ENCODE results near the gene SLC25A30.
A peak's percentile ranks its signal among the peaks of the same experiment; 100 is the strongest.

The SLC25A30 gene

GRCh38 chr13:45398877-45399276 lies 19.3 kb downstream of the SLC25A30 start:
- Histone ChIP-seq H3K9me2 (replicated peaks; ENCODE audit: insufficient read depth, low read length) (no peaks in the 10 kb centered on the region), H3K9me3 (ENCODE audit: insufficient read depth, low read length) (no peaks in the 10 kb centered on the region), H3K9ac (ENCODE audit: low read length) (no peak overlapping the region), H3K4me2 (ENCODE audit: low read depth, low read length, poor library complexity, severe bottlenecking) (no peak overlapping the region), H3K79me2 (ENCODE audit: insufficient read depth, low read length) (no peaks in the 10 kb centered on the region), H3K4me3 (ENCODE audit: insufficient read depth, low read length, poor library complexity, severe bottlenecking) (no peak overlapping the region), H4K20me1 (ENCODE audit: low read depth, low read length) (no peaks in the 10 kb centered on the region), H3K36me3 (ENCODE audit: low read length) (no peaks in the 10 kb centered on the region), H2AFZ (ENCODE audit: low read depth, low read length, severe bottlenecking) (no peak overlapping the region), H3K27me3 (ENCODE audit: low read length) (no peaks in the 10 kb centered on the region), H3K27ac (ENCODE audit: low read depth, low read length) (no peak overlapping the region), H3F3A (ENCODE audit: insufficient read depth) (no peaks in the 10 kb centered on the region; the same call in 1 of the 2 replicates)
- TF ChIP-seq CTCF (IDR thresholded peaks at IDR 0.05; ENCODE audit: insufficient read depth, low read length, poor library complexity, severe bottlenecking) (no peak), EZH2phosphoT487 (conservative IDR thresholded peaks at IDR 0.05; ENCODE audit: low read length) (no peak)

GRCh38 chr13:45396533-45397095 lies 21.6 kb downstream of the SLC25A30 start:
- H3K4me2 ChIP-seq (ENCODE audit: low read depth, low read length, poor library complexity, severe bottlenecking) = no peak overlapping the region
- no peaks in the 10 kb centered on the region for H3K36me3 ChIP-seq (ENCODE audit: low read length)
- H3K9ac ChIP-seq (ENCODE audit: low read length) = no peak overlapping the region
- no peak overlapping the region for H3K27ac ChIP-seq (ENCODE audit: low read depth, low read length)
- no peaks in the 10 kb centered on the region for H3K27me3 ChIP-seq (ENCODE audit: low read length)
- no peak for TF ChIP-seq CTCF (IDR thresholded peaks at IDR 0.05; ENCODE audit: insufficient read depth, low read length, poor library complexity, severe bottlenecking)
- no peak for TF ChIP-seq EZH2phosphoT487 (conservative IDR thresholded peaks at IDR 0.05; ENCODE audit: low read length)
- H2AFZ ChIP-seq (ENCODE audit: low read depth, low read length, severe bottlenecking) = no peak overlapping the region
- no peaks in the 10 kb centered on the region for H3K79me2 ChIP-seq (ENCODE audit: insufficient read depth, low read length)
- H3K9me2 ChIP-seq (replicated peaks; ENCODE audit: insufficient read depth, low read length) = no peaks in the 10 kb centered on the region
- no peaks in the 10 kb centered on the region for H4K20me1 ChIP-seq (ENCODE audit: low read depth, low read length)
- H3K4me3 ChIP-seq (ENCODE audit: insufficient read depth, low read length, poor library complexity, severe bottlenecking) = no peak overlapping the region
- H3F3A ChIP-seq (ENCODE audit: insufficient read depth) = no peaks in the 10 kb centered on the region; the same call in 1 of the 2 replicates
- no peaks in the 10 kb centered on the region for H3K9me3 ChIP-seq (ENCODE audit: insufficient read depth, low read length)

- Histone ChIP-seq H3K27ac (ENCODE audit: low read depth, low read length) (no peak overlapping the region), H3K27me3 (ENCODE audit: low read length) (no peaks in the 10 kb centered on the region), H4K20me1 (ENCODE audit: low read depth, low read length) (no peaks in the 10 kb centered on the region), H3K9me3 (ENCODE audit: insufficient read depth, low read length) (no peaks in the 10 kb centered on the region), H3K36me3 (ENCODE audit: low read length) (no peaks in the 10 kb centered on the region), H2AFZ (ENCODE audit: low read depth, low read length, severe bottlenecking) (no peak overlapping the region), H3K4me3 (ENCODE audit: insufficient read depth, low read length, poor library complexity, severe bottlenecking) (no peak overlapping the region), H3K79me2 (ENCODE audit: insufficient read depth, low read length) (no peaks in the 10 kb centered on the region), H3K4me2 (ENCODE audit: low read depth, low read length, poor library complexity, severe bottlenecking) (no peak overlapping the region), H3K9me2 (replicated peaks; ENCODE audit: insufficient read depth, low read length) (no peaks in the 10 kb centered on the region), H3F3A (ENCODE audit: insufficient read depth) (no peaks in the 10 kb centered on the region; the same call in 1 of the 2 replicates), H3K9ac (ENCODE audit: low read length) (no peak overlapping the region)
- TF ChIP-seq EZH2phosphoT487 (conservative IDR thresholded peaks at IDR 0.05; ENCODE audit: low read length) = no peak
- TF ChIP-seq CTCF (IDR thresholded peaks at IDR 0.05; ENCODE audit: insufficient read depth, low read length, poor library complexity, severe bottlenecking) = peak; percentile 23
Measured at GRCh38 chr13:45393941-45394570, 24.1 kb downstream of the SLC25A30 start.
